GM12872 (cell line): ENCODE measurements around the gene CREB3.

Experiments used
- TF ChIP-seq, protein P1 (sequence below): IDR thresholded peaks from 3 replicates; pipeline ENCODE4 v1.5.1; 2011; ENCODE audit warnings: low read depth, mild to moderate bottlenecking, low read length, moderate library complexity; ENCODE audit not compliant: insufficient read depth

CREB3 gene

DNA sequence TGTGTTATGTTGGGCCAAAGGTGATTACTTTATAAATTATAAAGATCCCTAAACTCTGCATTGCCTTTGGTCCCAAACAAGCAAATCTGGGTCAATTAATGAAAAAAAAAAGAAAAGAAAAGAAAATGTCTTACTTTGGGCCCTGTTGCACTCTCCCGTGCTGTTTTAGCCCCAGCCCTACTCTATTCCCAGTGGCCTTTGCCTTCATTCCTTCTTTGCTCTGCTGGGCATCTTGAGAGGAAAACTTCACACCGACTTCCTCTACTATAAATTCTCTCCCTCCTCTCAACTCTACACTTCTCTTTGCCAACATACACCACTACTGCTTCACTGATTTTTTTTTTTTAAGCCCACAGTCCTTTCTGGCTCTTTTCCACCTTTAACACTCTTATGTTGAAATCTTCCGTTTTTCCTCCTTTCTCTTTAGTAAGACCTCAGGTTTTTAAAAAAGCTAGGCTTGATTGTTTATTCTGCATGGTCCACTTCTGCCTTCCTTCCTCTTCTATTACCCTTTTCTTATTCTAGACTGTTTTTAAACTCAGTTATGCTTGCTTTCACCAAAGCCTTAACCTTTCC, 26.1 kb downstream of the CREB3 start:
- TF ChIP-seq, protein P1, sequence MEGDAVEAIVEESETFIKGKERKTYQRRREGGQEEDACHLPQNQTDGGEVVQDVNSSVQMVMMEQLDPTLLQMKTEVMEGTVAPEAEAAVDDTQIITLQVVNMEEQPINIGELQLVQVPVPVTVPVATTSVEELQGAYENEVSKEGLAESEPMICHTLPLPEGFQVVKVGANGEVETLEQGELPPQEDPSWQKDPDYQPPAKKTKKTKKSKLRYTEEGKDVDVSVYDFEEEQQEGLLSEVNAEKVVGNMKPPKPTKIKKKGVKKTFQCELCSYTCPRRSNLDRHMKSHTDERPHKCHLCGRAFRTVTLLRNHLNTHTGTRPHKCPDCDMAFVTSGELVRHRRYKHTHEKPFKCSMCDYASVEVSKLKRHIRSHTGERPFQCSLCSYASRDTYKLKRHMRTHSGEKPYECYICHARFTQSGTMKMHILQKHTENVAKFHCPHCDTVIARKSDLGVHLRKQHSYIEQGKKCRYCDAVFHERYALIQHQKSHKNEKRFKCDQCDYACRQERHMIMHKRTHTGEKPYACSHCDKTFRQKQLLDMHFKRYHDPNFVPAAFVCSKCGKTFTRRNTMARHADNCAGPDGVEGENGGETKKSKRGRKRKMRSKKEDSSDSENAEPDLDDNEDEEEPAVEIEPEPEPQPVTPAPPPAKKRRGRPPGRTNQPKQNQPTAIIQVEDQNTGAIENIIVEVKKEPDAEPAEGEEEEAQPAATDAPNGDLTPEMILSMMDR: no peak

DNA sequence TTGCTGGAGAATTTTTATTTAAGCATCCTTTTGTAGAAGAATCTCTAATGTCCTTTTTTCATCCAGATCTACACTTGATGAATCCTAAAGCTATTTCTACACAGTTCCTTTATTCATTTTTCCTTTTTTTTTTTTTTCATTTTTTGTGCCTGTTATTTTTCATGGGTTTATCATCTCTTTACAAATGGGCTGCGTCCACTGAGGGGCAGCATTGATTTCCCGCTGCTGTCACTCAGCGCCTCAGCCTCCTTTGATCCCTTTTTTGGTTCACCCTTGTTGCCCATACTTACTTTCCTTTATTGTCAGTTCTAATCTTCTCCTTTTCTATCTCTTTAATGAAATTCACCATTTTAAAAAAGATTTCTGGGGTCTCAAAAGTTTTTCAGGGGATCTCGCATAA, 27.3 kb downstream of the CREB3 start:
- TF ChIP-seq, protein P1: no peak

DNA sequence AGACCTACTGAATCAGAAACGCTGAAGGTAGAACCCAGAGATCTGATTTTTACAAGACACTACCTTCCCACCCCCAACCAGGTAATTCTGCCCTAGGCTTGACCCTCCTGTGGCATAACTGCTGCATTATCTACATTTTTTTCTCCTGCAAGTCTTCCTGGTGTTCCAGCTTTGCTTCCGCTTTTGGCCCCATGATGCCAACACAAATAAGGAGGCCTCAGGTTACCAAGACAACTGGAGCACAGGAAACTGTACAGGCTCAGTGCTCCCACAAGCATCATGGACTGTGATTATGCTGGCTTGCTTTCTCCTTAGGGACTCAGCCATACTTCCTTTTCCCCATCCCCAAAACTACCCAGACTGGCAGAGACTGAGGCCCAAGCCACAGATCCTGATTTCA, 28.2 kb downstream of the CREB3 start:
- TF ChIP-seq, protein P1: no peak

DNA sequence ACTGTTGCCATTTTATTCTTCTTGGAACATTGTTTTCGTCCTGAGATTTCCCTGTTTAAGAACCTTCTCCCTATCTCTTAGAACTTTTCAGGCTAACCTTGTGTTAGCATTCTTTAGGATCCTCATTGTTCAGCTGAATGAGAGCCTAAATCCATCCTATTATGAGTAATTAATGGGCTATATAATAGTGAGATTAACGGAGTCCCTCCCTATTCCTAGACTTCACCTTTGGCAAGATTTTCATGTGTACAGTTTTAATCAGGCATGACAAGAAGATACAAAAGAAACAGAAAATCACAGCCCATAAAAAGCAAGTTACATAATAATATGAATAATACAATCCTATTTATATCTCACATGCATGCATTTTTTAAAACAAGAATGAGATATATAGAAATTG, 30.7 kb downstream of the CREB3 start:
- TF ChIP-seq, protein P1: no peak

DNA sequence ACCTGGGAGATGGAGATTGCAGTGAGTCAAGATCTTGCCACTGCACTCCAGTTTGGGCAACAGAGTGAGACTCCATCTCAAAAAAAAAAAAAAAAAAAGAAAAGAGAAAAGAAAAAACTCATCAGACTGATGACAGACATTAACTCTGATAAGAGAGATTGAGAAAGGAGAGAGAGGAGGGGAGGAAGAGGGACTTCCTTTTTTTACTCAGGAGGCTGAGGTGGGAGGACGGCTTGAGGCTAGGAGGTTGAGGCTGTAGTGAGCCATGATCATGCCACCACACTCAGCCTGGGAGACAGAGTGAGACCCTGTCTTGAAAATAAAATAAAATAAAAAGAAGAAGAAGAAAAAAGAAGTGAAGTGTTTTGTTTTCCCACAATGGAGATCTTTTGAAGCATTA, 31.3 kb downstream of the CREB3 start:
- TF ChIP-seq, protein P1: no peak

DNA sequence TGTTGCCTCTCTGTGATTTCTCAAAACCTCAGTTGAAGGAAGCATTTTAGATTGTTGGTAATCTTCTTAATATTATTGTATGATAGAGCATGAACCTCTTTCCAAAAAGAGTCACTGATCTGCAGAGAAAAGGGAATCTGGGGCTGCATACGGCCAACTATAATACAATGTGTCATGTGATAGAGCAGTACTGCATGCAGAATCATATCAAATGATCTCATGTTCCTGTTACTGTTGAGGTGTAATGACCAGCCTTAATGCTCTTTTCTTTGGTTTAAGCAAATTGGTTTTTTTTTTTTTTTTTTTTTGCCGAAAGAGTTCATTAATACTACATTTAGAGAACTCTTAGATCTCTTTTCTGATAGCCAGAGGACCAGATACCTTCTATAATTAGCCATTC, 34.5 kb downstream of the CREB3 start:
- TF ChIP-seq, protein P1: no peak

DNA sequence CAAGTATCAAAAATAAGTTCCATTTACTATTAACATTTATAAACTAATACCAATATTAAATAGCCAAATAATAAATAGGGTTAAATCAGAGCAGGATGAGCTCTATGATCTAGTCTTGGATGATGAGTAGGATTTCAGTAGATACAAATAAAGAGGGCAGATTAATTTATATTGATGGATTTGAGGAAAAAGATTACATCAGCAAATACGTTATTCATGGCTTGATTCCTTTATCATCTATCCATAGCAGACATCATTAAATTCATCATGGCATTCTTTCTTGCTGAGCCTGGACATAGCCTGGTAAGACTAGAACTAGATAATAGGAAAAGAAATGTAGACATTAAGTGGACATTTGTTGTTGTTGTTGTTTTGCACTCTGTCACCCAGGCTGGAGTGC, 35.0 kb downstream of the CREB3 start:
- TF ChIP-seq, protein P1: no peak

DNA sequence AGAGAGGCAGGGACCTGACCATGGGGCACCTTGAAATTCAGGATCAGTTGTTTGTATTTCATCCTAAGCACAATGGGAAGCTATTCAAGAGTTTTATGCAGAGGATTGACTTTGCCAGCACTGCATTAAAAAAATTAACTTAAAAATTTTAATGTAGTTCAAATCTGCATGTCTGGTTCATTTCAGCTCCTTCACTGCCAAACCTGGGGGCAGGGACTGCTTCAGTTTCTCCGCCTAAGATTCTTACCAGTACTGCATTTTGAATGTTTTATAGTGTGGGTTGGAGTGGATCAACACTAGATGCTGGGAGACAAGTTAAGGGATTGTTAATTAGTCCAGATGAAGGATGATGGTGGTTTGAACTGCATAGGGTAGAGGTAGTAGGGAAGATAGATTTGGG, 37.3 kb downstream of the CREB3 start:
- TF ChIP-seq, protein P1: no peak
